HG03066 (cell line): ENCODE data around the gene MTFR1L.

Source experiments
- ATAC-seq: cut with Tn5 transposase; IDR thresholded peaks from one replicate; pipeline ENCODE4 v1.9.1; 2021; ENCODE audit warnings: low read depth; ENCODE audit not compliant: unreplicated experiment

The MTFR1L gene

GRCh38 chr1:25806418-25806817, 13.3 kb upstream of the MTFR1L start:
- no peak for ATAC-seq

GRCh38 chr1:25807480-25808390, 12.0 kb upstream of the MTFR1L start:
- no peak for ATAC-seq

- no peak for ATAC-seq
Measured at GRCh38 chr1:25808481-25809244, 11.1 kb upstream of the MTFR1L start.

- ATAC-seq = no peak
Measured at GRCh38 chr1:25809283-25809926, 10.3 kb upstream of the MTFR1L start.

GRCh38 chr1:25809929-25810328, 9.8 kb upstream of the MTFR1L start:
- ATAC-seq = no peak

- ATAC-seq = no peak
Measured at GRCh38 chr1:25810341-25811299, 9.1 kb upstream of the MTFR1L start.

GRCh38 chr1:25811384-25812082, 8.2 kb upstream of the MTFR1L start:
- no peak for ATAC-seq

GRCh38 chr1:25813071-25813733, 6.6 kb upstream of the MTFR1L start:
- ATAC-seq = no peak

- ATAC-seq = no peak
Measured at GRCh38 chr1:25813734-25814471, 5.9 kb upstream of the MTFR1L start.

GRCh38 chr1:25814549-25815087, 5.1 kb upstream of the MTFR1L start:
- no peak for ATAC-seq

- no peak for ATAC-seq
Measured at GRCh38 chr1:25815208-25816111, 4.3 kb upstream of the MTFR1L start.

GRCh38 chr1:25816112-25816718, 3.5 kb upstream of the MTFR1L start:
- no peak for ATAC-seq

GRCh38 chr1:25817840-25818501, 1.8 kb upstream of the MTFR1L start:
- no peak for ATAC-seq

GRCh38 chr1:25818569-25818968, 1.2 kb upstream of the MTFR1L start:
- no peak for ATAC-seq

- peak; percentile 55 for ATAC-seq
Measured at GRCh38 chr1:25820247-25821111, 725 bp downstream of the MTFR1L start.
